Right kidney (tissue), 1 donor: ENCODE results near the gene MN1.
A peak's percentile ranks its signal among the peaks of the same experiment; 100 is the strongest.

ENCODE experiments used
- DNase-seq: peaks from one replicate; pipeline ENCODE4 v3.0.0-alpha.2; 2016

The MN1 gene

DNA sequence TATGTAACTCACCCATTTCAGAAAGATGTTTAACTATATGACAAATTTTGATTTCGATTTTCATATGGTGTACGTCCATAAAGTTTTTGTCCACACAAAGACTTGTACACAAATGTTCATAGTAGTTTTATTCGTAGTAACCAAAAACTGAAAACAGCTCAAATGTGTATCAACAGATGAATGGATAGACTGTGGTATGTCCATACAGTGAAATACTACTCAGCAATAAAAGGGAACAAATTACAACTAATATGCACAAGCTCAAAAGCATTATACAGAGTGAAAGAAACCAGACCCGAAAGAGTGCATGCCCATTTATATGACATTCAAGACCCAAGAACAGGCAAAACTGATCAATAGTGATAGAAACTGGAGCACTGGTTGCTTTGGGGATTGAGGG is 64.0 kb downstream of the MN1 start:
- DNase-seq: no peak

DNA sequence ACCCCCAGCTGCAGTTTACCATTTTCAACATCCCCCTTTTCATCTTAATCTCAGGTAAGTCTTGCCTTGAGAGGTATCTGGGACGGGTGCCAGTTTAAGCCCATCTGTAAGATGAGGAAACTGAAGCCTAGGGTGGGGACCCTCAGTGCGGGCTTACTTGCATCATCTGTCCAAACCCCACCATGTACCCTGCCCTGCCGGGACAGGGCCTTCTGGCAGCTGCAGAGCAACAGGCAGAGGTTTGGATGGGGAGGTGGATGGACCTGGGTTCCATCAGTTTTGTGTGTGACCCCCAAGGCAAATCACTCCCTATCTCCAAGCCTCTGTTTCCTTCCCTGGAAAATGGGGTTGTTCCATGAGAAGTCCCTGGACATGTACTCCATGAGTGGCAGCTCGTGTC is 67.5 kb downstream of the MN1 start:
- DNase-seq: no peak

DNA sequence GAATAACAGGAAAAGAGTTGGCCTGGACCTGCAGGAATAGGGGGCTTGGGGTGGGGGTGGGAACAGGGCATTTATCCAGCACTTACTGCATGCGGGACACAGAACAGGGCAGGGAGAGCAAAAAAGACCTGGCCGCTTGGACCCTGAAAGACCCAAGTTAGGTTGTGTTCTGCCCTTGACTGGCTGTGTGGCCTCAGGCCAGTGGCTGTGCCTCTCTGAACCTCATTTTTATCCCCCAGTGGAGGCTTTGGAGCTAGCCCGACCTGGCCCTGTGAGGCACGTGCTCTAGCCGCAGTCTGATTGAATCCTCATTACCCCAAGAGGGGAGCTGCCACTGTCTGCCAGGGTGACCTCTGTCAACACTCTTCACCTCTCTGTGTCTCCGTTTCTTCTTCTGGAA is 68.7 kb downstream of the MN1 start:
- no peak for DNase-seq

DNA sequence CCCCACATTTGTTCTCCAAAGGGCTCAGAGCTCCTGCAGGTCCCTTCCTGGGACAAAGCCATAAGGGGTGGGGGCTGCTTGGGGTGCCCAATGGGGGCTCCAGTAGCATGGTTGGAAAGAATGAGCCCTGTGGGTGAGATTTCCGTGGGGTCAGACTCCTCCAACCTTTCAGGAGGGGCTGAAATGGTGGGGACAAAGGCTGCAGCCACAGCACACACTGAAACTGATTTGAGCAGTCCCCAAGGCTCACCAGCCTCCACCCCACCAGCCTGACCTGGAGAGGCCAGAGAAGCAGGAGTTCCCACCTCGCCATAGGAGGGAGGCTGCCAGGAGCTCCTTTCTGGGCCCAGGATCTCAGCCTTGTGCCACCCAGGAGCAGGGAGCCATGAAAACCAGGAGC is 69.2 kb downstream of the MN1 start:
- DNase-seq: no peak

DNA sequence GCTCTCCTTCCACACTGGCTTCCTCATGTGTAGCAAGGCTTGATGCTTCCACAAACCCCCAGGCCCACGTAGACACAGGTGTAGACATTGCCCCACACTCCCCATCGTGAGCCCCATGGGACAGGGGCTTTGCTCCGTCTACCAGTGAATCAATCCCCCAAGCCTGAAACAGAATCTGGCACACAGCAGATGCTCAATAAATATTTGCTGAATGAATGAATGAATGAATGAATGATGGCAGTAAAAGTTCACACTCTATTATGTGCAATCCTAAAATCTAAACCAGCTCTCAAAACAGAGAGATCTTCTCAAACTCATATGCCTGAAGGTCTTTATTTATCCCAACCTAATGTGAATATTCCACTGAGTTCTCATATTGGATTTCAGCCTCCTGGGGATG is 69.9 kb downstream of the MN1 start:
- no peak for DNase-seq

DNA sequence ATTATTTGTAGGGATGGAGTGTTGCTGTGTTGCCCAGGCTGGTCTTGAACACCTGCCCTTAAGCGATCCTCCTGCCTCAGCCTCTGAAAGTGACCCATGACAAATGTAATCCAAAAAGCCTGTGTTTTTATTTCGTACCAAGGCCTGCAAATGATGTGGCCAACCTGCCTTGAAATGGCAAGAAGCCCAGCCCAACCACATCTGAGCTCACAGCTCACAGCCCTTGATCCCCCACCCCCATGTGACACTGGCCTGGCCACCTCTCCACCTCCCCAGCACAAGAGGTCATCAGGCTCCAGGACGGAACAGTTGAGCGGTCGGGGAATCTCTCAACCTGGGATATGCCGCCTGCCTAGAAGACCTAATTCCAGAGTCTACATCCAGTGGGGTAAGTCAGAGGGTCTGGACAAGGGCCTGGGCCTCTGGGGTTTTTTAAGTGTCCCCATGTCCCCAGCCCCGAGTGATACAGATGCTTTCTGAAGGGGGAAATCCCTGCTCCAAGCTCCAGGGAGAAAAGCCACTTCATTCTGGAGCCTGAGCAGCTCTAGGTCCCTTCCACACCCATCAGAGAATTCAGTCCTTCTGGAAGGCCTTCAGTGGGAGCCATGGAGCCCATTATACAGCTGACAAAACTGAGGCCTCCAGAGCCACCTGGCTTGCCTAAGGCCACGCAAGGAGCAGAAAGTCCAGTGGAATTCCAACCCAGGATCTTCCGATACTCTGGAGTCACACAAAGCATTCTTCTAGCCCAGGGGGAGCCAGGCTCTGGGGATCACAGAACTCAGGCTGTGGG is 70.7 kb downstream of the MN1 start:
- DNase-seq: no peak

DNA sequence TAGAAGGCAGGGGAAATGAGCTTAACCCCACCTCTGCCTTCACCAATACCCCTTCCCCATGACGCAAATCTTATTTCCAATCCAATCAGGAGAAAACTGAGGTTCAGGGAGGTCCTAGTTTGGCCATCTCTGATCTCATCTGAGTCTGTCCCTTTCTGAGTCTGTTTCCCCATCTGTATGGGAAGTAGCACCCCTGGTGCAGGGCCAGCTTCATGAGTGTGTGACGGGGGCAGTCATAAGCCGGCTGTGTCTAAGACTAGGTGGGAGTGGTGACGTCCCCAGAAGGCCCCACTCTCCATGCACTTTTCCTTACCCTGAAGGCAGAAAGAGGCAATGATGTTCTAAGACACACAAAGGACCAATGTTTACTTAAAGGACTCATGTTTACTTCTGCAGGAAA is 72.3 kb downstream of the MN1 start:
- DNase-seq: no peak

DNA sequence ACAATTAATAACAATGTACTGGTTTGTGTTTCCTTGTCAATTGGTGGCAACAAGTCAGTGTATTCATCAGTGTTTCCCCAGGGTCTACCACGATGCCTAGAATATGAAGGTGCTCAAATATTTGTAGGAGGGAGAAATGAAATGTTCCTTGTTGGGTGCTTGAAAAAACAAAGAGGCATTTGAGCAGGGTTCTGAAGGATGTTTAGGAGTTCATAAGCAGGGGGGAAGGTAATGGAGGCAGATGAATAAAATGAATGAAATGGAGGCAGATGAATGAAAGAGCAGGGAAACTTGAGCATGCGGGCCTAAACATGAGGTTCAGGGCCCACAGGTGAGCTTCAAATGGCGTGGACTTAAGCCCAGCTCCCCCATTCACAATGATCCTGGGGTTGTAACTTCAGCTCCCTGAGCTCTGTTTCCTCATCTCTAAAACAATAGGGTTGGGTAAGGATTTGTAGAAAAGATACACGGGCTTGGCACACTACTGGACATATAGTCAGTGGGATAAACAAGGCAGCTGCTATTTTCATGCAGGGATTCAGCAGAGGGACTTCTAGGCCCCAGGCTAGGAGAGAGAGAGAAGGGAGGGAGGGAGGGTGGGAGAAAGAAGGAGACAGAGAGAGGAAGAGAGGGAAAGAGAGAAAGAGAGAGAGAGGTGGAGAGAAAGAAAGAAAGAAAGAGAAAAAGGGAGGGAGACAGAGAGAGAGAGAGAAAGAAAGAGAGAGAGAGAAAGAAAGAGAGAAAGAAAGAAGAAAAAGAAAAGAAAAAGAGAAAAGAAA is 73.7 kb downstream of the MN1 start:
- DNase-seq: no peak

DNA sequence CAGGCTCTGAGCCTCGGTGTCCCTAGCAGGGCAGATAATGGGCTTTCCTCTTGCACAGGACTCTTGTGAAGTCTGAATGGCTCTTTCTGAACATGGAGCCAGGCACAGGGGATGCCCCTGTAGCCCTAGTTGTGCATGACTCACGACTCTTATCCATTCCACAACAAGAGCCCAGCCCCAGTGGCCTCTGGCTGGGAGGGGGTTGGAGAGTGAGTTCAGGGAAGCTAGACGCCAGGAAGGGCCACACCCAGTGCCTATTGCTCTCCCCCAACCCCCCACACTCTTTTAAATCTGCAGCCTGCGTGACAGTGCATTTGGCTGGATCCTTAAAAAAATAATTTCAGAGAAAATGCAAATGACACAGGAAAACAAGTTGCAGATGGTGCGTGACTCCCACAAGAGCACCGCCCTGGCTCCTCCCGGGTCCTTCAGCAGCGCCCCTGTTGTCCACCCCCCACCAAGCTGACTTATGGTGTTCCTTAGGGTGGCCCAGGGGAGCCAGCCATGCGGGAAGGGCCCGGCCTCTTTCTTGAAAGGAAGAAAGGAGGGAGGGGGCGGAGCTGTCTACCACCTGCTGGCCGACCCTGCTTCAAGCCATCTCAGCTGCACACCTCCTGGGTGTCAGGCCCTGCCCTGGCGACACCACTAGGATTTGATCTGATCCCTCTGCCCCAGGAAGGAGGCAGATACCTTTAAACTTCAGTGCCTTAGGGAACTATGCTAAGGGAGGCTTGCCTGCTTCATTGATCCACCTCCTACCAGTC is 74.7 kb downstream of the MN1 start:
- DNase-seq: peak; percentile 64

DNA sequence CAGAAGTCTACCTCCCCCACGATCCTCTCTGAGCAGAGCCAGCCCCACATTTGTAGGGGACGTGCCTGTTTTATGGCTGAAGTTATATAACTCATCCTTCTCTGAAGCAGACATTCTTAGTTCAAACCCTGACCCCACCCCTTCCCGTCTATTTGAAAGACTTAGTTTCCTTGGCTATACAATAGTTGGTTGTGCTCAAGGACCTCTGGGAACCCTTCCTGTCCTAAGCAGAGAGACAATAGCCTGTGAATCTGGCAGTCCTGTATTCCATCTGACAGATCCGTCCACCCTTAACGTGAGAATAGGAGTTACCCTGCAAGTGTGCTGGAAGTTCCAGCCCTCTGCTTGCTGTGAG is 75.2 kb downstream of the MN1 start:
- peak; percentile 30 for DNase-seq

DNA sequence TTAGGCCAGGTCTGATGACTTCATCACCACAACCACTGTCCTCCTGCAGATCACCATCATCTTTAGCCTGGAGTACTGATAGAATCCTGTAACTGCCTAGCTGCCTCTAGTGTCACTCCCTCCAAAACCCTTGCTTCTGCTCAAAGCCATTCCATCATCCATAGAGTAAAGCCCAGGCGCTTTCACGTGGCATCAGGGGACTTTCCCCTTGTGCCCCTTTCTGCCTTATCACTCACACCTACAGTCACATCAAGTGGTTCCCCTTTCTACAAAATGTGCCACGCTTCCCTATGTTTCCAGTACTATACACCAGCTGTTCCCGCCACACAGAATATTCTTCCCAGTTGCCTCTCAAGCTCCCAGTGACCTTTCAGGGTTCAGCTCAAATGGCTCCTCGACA is 75.9 kb downstream of the MN1 start:
- DNase-seq: no peak

DNA sequence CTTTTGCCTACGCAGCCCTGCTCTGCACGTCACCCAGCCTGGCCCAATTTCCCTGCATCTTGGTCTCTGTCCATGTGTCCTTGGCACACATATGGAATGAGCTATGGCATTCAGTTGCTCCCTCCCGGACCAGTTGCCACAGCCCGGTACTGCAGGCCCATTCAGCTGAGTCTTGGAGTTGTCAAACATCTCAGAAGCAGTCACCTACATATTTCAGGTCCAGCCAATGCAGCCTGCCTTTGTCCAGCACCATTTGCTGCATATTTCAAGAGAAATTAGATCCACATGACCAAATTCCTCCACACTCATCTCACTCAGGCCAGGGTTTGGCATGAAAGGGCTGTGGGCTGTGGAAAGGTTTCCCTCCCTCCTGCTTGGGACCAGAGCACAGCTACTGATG is 76.8 kb downstream of the MN1 start:
- no peak for DNase-seq

DNA sequence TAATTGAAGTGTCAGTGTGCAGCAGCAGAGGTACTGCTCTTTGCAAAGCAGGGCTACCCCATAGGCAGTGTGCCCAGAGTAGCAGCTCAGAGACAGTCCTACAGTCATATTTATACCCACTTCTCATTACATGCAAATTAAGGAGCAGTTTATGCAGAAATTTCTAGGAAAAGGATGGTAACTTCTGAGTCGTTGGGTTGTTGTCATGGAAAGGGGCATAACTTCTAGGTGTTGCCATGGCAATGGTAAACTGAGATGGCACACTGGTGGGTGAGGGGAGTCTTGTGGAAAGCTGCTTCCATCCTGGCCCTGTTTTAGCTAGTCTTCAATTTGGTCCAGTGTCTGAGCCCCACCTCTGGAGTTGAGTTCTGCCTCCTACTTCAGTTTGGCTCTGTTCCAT is 77.4 kb downstream of the MN1 start:
- DNase-seq: no peak

DNA sequence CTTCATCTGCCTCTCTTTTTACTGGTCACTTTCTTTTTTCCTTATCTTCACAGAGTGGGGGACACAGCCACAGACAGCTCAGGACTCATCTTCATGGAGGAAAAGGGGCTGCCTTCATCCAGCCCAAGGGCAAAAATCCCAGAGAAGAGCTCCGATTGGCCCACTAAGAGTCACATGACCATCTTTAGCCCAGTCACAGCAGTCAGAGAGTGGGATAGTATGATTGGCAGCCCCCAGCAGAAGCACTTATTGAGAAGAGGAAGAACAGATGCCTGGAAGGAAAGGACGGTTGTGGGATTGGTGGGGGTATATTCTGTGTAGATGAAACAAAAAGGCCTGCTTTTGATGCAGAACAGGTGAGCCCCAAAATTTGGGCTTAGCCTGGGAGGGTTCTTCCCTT is 77.8 kb downstream of the MN1 start:
- no peak for DNase-seq

DNA sequence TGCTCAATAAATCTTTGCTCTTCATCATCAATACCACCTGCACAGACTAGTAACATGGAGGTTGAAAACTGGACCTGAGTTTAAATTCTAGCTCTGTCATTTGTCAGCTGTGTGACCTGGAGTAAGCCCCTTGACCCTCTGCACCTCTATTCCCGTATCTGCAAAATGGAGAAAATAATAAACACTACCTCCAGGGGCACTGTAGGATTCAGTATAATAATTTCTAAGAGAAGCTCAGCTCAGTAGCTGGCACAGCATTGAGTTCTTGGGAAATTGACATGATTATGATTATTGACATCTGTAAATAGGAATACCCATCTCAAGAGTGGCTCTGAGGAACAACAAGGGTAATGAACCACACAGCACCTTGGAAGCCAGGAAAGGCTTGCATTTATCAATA is 78.4 kb downstream of the MN1 start:
- DNase-seq: no peak

DNA sequence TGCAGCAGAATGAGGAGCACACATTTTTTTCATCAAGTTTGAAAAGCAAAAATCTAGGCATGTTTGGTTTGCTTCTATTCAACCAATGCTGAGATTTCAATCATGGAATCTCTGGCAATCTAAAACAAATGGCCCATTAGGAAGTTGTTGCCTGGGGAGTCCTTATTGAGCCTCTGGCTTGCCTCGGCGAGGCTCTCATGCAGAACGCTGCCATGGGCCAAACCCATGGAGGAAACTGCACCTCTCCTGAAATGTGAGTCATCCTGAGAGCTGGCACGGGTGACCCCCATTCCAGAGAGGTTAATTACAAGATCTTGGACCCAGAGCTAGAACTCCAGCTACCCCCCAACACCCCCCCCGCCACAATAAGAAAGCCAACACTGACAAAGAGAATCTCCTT is 80.7 kb downstream of the MN1 start:
- DNase-seq: no peak

DNA sequence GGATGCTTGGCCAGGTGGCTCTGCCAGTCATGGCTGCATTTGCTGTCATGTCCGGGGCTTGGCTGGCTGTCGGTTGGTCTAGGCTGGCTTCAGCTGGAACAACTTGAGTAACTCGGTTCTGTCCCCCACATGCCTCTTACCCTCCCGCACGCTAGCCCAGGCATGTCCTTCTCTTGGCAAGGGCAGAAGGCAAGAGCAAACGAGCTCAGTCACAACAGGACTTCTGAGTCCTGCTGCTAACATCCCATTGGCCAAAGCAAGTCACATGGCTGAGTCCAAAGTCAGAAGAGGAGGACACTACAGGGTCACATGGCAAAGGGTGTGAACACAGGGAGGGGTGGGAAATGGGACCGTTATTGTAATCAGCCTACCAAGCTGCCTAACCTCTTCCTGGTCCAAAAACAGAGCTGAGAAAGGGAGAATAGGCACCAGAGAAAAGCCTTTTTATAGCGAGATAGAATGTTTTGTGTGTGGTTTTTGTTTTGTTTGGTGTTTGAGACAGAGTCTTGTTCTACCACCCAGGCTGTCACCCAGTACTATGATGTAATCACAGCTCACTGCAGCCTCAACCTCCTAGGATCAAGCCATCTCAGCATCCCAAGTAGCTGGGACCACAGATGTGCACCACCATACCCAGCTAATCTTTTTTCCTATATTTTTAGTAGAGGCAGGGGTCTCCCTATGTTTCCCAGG is 81.9 kb downstream of the MN1 start:
- no peak for DNase-seq

DNA sequence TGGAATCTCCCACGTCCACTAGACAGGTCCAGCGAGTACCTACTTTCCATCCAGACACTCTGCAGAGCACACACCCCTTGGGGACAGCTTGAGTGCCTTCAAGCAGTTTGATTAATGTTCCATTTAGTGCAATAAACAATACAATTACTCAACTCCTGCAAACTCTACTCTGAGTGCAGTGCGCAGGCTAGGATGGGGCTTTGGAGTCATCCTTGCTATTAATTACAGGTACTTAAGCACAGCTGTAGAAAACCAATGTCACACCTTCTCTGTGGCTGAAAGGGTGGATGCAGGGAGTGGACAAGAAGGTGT is 82.6 kb downstream of the MN1 start:
- DNase-seq: no peak

DNA sequence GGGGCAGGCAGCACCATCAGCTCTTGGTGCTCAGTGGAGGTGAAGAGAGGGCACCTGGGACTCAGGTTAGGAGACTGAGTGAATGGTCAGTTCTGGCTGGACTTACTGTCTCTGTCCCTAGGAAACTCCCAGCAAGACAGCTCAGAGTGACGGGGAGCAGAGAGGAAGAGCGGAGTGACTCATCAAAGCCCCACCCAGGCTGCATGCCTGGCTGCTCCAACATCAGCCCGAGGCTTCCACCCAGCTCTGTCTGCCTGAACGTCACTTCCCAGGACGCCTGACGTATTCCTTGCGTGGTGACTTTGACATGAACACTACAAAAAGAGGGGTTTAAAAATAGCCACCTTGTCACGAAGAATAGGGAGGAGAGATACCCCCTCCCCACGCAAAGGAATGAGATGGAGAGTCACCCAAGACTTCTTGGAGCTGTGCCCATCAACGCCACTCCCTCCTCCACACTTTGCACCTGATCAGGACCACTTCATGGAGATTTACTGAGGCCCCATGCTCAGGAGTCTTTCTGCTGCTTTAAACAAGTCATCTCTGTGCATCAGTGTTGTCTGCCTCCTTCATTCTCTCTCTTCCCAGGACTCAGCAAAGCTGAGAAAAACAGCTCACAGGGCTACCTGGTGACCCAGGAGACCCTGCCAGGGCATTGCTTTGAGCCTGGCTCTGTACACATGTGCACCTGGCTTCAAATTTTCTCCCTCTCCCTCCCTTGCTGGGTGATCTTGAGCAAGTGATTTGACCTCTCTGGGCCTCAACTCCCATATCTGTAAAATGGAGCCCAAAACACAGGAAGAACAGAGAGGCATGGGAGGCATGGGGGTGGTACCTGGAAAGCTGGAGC is 83.1 kb downstream of the MN1 start:
- no peak for DNase-seq

DNA sequence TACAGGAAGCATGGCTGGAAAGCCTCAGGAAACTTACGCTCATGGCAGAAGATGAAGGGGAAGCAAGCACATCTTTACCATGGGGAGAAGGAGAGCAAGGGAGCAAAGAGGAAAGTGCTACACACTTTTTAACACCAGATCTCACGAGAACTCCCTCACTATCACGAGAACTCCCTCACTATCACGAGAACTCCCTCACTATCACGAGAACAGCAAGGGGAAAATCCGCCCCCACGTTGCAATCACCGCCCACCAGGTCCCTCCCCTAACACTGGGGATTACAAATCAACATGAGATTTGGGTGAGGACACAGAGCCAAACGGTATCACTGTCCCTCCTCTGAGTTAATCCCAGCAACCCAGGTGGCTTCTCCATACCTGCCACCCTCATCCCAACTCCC is 84.5 kb downstream of the MN1 start:
- DNase-seq: no peak

DNA sequence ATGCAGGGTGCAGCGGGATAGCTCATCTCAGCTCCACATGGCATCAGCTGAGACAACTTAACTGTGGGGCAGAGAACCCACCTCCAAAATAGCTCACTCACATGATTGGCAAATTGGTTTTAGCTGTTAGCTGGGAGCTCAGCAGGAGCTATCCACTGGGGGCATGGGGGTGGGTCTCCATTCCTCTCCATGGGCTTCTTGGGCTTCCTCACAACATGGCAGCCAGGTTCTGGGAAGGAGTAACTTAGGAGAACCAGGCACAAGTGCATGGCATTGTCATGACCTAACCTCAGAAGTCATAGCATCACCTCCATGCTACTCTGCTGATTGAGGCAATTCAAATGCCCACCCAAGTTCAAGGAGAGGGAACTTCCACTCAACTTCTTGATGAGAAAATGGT is 85.5 kb downstream of the MN1 start:
- no peak for DNase-seq

DNA sequence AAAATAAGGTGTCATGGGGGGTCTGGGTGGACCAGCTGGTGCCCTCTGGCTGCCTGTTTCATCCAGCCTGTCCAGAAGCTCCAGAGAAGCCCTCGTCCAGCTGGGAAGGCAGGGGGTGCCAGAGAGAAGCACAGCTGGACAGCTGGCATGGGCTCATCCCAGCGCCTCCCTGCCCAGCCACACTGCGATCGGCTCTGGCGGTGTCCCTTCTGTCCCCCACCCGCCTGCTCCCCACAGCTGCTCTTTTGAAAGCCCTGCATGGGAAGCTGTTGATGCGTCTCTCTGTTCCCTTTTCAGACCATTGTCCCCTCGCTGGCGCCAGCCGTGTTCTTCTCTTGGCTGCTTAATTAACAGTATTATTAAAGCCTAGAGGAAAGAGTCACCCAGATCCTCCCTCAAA is 86.5 kb downstream of the MN1 start:
- DNase-seq: peak; percentile 23
